ENCODE results near the gene HOXB5.

HOXB5 gene

GRCh38 chr17:48610282-48611211 lies 17.0 kb upstream of the HOXB5 start, which contains the start of gene HOXB7:
Gene HOXB7 (minus strand): TSS chr17:48611017. CDS start chr17:48610918, 99 bp downstream.
- TF ChIP-seq POLR2AphosphoS5 (IDR thresholded peaks at IDR 0.05; ENCODE audit: low read depth, low read length) = no peak
- no peak for TF ChIP-seq SIN3A (IDR thresholded peaks at IDR 0.05; ENCODE audit: borderline replicate concordance, insufficient read depth, low read length)
- no peak for TF ChIP-seq TAF1 (IDR thresholded peaks at IDR 0.05; ENCODE audit: borderline replicate concordance, insufficient read depth, low read length)
- no peak for TF ChIP-seq REST (IDR thresholded peaks at IDR 0.05; ENCODE audit: insufficient read depth in 1 of 2, low read depth in 2 of 2, low read length in 2 of 2)
- TF ChIP-seq FOXP2 (optimal IDR thresholded peaks at IDR 0.05; ENCODE audit: borderline replicate concordance, extremely low read depth, extremely low read length, insufficient read depth) = no peak

- no peak for TF ChIP-seq FOXP2 (optimal IDR thresholded peaks at IDR 0.05; ENCODE audit: borderline replicate concordance, extremely low read depth, extremely low read length, insufficient read depth)
Observed at GRCh38 chr17:48609759-48610281, 16.2 kb upstream of the HOXB5 start.

GRCh38 chr17:48609033-48609432 lies 15.5 kb upstream of the HOXB5 start:
- no peak for TF ChIP-seq POLR2AphosphoS5 (IDR thresholded peaks at IDR 0.05; ENCODE audit: low read depth, low read length)

GRCh38 chr17:48608494-48608834 lies 14.9 kb upstream of the HOXB5 start:
- TF ChIP-seq REST (IDR thresholded peaks at IDR 0.05; ENCODE audit: insufficient read depth in 1 of 2, low read depth in 2 of 2, low read length in 2 of 2) = no peak
- TF ChIP-seq SIN3A (IDR thresholded peaks at IDR 0.05; ENCODE audit: borderline replicate concordance, insufficient read depth, low read length) = no peak
- no peak for TF ChIP-seq POLR2AphosphoS5 (IDR thresholded peaks at IDR 0.05; ENCODE audit: low read depth, low read length)
- no peak for TF ChIP-seq TAF1 (IDR thresholded peaks at IDR 0.05; ENCODE audit: borderline replicate concordance, insufficient read depth, low read length)
- no peak for TF ChIP-seq FOXP2 (optimal IDR thresholded peaks at IDR 0.05; ENCODE audit: borderline replicate concordance, extremely low read depth, extremely low read length, insufficient read depth)

GRCh38 chr17:48606892-48607614 lies 13.5 kb upstream of the HOXB5 start:
- TF ChIP-seq TAF1 (IDR thresholded peaks at IDR 0.05; ENCODE audit: borderline replicate concordance, insufficient read depth, low read length) (no peak), POLR2AphosphoS5 (IDR thresholded peaks at IDR 0.05; ENCODE audit: low read depth, low read length) (no peak), FOXP2 (optimal IDR thresholded peaks at IDR 0.05; ENCODE audit: borderline replicate concordance, extremely low read depth, extremely low read length, insufficient read depth) (no peak), REST (IDR thresholded peaks at IDR 0.05; ENCODE audit: insufficient read depth in 1 of 2, low read depth in 2 of 2, low read length in 2 of 2) (no peak), SIN3A (IDR thresholded peaks at IDR 0.05; ENCODE audit: borderline replicate concordance, insufficient read depth, low read length) (no peak)

Measured in PFSK-1 (cell line).